Measurements from ENCODE around the gene CLEC11A. TPM values are rescaled to one million over a fixed set of nuclear protein-coding genes. Genes with fewer than 3 reads are reported as not detected.

CLEC11A gene
- total RNA-seq, 1 experiment from 2014 or later = 7.6 TPM

DNA sequence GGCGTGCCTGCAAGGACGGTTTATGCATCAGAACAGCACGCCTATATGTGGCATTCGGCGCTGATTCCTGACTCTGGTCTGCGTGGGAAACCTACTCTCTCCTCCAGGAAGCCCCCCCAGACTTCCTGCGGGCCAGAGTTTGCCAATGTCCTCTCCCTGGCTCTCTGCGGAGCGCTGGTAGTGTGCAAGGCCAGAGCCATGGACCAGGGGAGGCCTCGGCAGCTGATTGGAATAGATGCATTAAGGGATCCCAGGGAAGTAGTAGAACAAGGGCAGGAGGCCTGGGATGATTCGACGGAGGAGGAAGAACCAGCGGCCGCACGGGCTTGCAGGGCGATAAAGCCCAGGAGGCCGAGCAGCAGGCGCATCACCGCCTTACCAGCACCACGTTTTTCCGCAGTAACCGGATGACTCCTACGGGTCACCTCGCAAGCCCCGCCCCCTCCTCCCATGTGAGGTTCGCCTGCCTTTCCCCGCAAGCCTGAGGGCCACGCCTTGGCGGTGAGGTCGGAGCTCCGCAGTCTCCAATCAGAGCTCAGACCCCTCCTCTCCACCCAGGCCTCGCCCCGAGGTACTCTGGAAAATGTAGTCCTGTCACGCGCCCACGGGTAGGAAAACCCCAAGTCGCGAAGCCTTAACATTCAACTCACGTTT is 5.0 kb downstream of the CLEC11A start:
- Mint-ChIP-seq H3K36me3 (no peaks in the 10 kb centered on the region), H3K9me3 (no peaks in the 10 kb centered on the region), H3K4me1 (peaks cover 26% of the 10 kb centered on the region), H3K4me3 (peak overlapping the region; percentile 90), H3K27ac (peak overlapping the region; percentile 98), H3K27me3 (ENCODE audit: low read depth) (peaks cover 27% of the 10 kb centered on the region)
- CTCF ChIA-PET = interaction anchor here (0.6 to 1.7 kb wide), 16 partner anchors 23 to 402 kb away, joined by 3 to 12 read pairs (median 6); partner anchors contain the start of gene JOSD2
- POLR2A ChIA-PET = interaction anchor here (1.0 to 1.1 kb wide), 2 partner anchors 11 to 53 kb away, joined by 3 to 4 read pairs; no protein-coding TSS in a partner anchor
- ATAC-seq (peak; percentile 79), DNase-seq (ENCODE audit: low spot score) (peak; percentile 99)
- TF ChIP-seq, protein P1, sequence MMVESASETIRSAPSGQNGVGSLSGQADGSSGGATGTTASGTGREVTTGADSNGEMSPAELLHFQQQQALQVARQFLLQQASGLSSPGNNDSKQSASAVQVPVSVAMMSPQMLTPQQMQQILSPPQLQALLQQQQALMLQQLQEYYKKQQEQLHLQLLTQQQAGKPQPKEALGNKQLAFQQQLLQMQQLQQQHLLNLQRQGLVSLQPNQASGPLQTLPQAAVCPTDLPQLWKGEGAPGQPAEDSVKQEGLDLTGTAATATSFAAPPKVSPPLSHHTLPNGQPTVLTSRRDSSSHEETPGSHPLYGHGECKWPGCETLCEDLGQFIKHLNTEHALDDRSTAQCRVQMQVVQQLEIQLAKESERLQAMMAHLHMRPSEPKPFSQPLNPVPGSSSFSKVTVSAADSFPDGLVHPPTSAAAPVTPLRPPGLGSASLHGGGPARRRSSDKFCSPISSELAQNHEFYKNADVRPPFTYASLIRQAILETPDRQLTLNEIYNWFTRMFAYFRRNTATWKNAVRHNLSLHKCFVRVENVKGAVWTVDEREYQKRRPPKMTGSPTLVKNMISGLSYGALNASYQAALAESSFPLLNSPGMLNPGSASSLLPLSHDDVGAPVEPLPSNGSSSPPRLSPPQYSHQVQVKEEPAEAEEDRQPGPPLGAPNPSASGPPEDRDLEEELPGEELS (CRISPR knock-in tag; IDR thresholded peaks at IDR 0.05) = 0 out of 2 replicates have a peak, but pooled peaks have one; percentile 20
- TF ChIP-seq AFF4 (CRISPR knock-in tag; IDR thresholded peaks at IDR 0.05; ENCODE audit: borderline replicate concordance) = no peak
- TF ChIP-seq SP1 (CRISPR knock-in tag; conservative IDR thresholded peaks at IDR 0.05) = peak; percentile 58
- TF ChIP-seq E2F1 (CRISPR knock-in tag; IDR thresholded peaks at IDR 0.05) = peak; percentile 24; the same call in 1 of the 2 replicates
- TF ChIP-seq USF2 (CRISPR knock-in tag; IDR thresholded peaks at IDR 0.05) = peak; percentile 75
- TF ChIP-seq, protein P2, sequence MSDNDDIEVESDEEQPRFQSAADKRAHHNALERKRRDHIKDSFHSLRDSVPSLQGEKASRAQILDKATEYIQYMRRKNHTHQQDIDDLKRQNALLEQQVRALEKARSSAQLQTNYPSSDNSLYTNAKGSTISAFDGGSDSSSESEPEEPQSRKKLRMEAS (CRISPR knock-in tag; IDR thresholded peaks at IDR 0.05) = peak; percentile 89; the same call in 1 of the 2 replicates
- TF ChIP-seq NFYB (CRISPR knock-in tag; conservative IDR thresholded peaks at IDR 0.05; ENCODE audit: low read depth) = peak; percentile 50
- no peak for TF ChIP-seq ZNF532 (CRISPR knock-in tag; IDR thresholded peaks at IDR 0.05; ENCODE audit: borderline replicate concordance)
- no peak for TF ChIP-seq ZNF232 (CRISPR knock-in tag; IDR thresholded peaks at IDR 0.05)
- TF ChIP-seq USF1 (CRISPR knock-in tag; IDR thresholded peaks at IDR 0.05) = peak; percentile 60; the same call in 1 of the 2 replicates
